CD14-positive monocyte (primary cell): Measurements from ENCODE around the gene CRB2. TPM values are rescaled to one million over a fixed set of nuclear protein-coding genes. Genes with fewer than 3 reads are reported as not detected.

ENCODE experiments used
- DNase-seq, 3 donors: peaks; one replicate each; pipeline ENCODE4 v3.0.0-alpha.2; 2011 to 2022
- H2AFZ ChIP-seq: 2 replicates; pipeline ENCODE4 v1.6.0; 2012; ENCODE audit warnings: mild to moderate bottlenecking, low read depth, low read length, inconsistent platforms; ENCODE audit not compliant: insufficient read depth, poor library complexity, severe bottlenecking
- H3K27ac ChIP-seq, 2 donors: 1 replicate in 1 of 2; 2 replicates in 1 of 2; pipeline ENCODE4 v1.5.1; 2012 to 2013; ENCODE audit warnings: low read length in 2 of 2, control low read depth in 1 of 2, inconsistent platforms in 1 of 2, low read depth in 1 of 2, mild to moderate bottlenecking in 1 of 2
- H3K27me3 ChIP-seq, 2 donors: one replicate each; pipeline versions ENCODE4 v1.6.0 to v1.6.1; 2011 to 2013; ENCODE audit warnings: low read length in 2 of 2; ENCODE audit not compliant: control insufficient read depth in 2 of 2, insufficient read depth in 2 of 2
- H3K36me3 ChIP-seq, 2 donors: replicated peaks in 1 of 2; 1 replicate in 1 of 2; 2 replicates in 1 of 2; pipeline versions ENCODE4 v1.5.1 to v1.6.1; 2012 to 2013; ENCODE audit warnings: low read length in 2 of 2, control low read depth in 1 of 2, inconsistent platforms in 1 of 2, mild to moderate bottlenecking in 1 of 2; ENCODE audit not compliant: insufficient read depth in 2 of 2, control insufficient read depth in 1 of 2
- H3K4me1 ChIP-seq, 2 donors: 1 replicate in 1 of 2; 2 replicates in 1 of 2; pipeline versions ENCODE4 v1.5.1 to v1.6.1; 2012 to 2013; ENCODE audit warnings: low read length in 2 of 2, control low read depth in 1 of 2, inconsistent platforms in 1 of 2, mild to moderate bottlenecking in 1 of 2, moderate library complexity in 1 of 2; ENCODE audit not compliant: insufficient read depth in 2 of 2, control insufficient read depth in 1 of 2
- H3K4me2 ChIP-seq: replicated peaks from 2 replicates; pipeline ENCODE3; 2012; ENCODE audit warnings: low read length, moderate library complexity, mild to moderate bottlenecking; ENCODE audit not compliant: poor library complexity, severe bottlenecking; ENCODE audit errors: extremely low read depth
- H3K4me3 ChIP-seq, 3 experiments: fragments of 200-600 bp in 1 of 3; sonication (generic) in 1 of 3; replicated peaks in 1 of 3; 1 replicate in 2 of 3; 2 replicates in 1 of 3; pipeline ENCODE4 v1.5.1; 2011 to 2013; ENCODE audit warnings: low read length in 3 of 3, mild to moderate bottlenecking in 3 of 3, control low read depth in 2 of 3, low read depth in 2 of 3, inconsistent platforms in 1 of 3, moderate library complexity in 1 of 3
- H3K79me2 ChIP-seq: 2 replicates; pipeline ENCODE4 v1.6.0; 2012; ENCODE audit warnings: mild to moderate bottlenecking, control low read depth, inconsistent platforms, low read length, moderate library complexity; ENCODE audit not compliant: insufficient read depth
- H3K9ac ChIP-seq: 2 replicates; pipeline ENCODE4 v1.6.0; 2017; ENCODE audit warnings: low read length, mild to moderate bottlenecking; ENCODE audit not compliant: insufficient read depth, poor library complexity, severe bottlenecking
- H3K9me3 ChIP-seq, 2 donors: replicated peaks in 1 of 2; 1 replicate in 1 of 2; 2 replicates in 1 of 2; pipeline versions ENCODE4 v1.5.1 to v1.6.1; 2012 to 2013; ENCODE audit warnings: low read length in 2 of 2, control low read depth in 1 of 2; ENCODE audit not compliant: control insufficient read depth in 1 of 2, insufficient read depth in 1 of 2
- H4K20me1 ChIP-seq: 2 replicates; pipeline ENCODE4 v1.6.0; 2012; ENCODE audit warnings: mild to moderate bottlenecking, low read length, control low read depth, moderate library complexity; ENCODE audit not compliant: insufficient read depth
- H3K27ac Mint-ChIP-seq, 7 donors: one replicate each; pipeline ENCODE4 v1.8.0; 2020; ENCODE audit warnings: mild to moderate bottlenecking in 7 of 7, mixed read lengths in 7 of 7, moderate library complexity in 6 of 7, inconsistent platforms in 2 of 7
- H3K27me3 Mint-ChIP-seq, 3 donors: one replicate each; pipeline ENCODE4 v1.8.0; 2021 to 2022; ENCODE audit warnings: low read depth in 3 of 3, mild to moderate bottlenecking in 3 of 3, mixed read lengths in 3 of 3, moderate library complexity in 3 of 3, inconsistent platforms in 1 of 3
- H3K36me3 Mint-ChIP-seq, 2 donors: one replicate each; pipeline ENCODE4 v1.8.0; 2020; ENCODE audit warnings: mixed read lengths in 2 of 2, inconsistent platforms in 1 of 2, mild to moderate bottlenecking in 1 of 2
- H3K4me1 Mint-ChIP-seq: one replicate; pipeline ENCODE4 v1.8.0; 2020; ENCODE audit warnings: mild to moderate bottlenecking, mixed read lengths
- H3K4me3 Mint-ChIP-seq, 2 donors: one replicate each; pipeline ENCODE4 v1.8.0; 2020; ENCODE audit warnings: mild to moderate bottlenecking in 2 of 2, mixed read lengths in 2 of 2, moderate library complexity in 1 of 2
- H3K9me3 Mint-ChIP-seq, 7 donors: one replicate each; pipeline ENCODE4 v1.8.0; 2020 to 2022; ENCODE audit warnings: mixed read lengths in 7 of 7, mild to moderate bottlenecking in 6 of 7, moderate library complexity in 6 of 7, inconsistent platforms in 2 of 7
- CTCF ChIP-seq: fragments of 200-600 bp; IDR thresholded peaks from one replicate; pipeline ENCODE4 v1.8.0; 2022; ENCODE audit warnings: antibody characterized with exemption, mild to moderate bottlenecking
- WGBS: methylation state at CpG from one replicate; pipeline ENCODE4 v1.1.5; 2013; ENCODE audit warnings: missing lambda C conversion rate; ENCODE audit not compliant: insufficient coverage; 5-methylcytosine and 5-hydroxymethylcytosine counted together
- intact Hi-C, 2 donors: fragments of 100-400 bp; cut with micrococcal nuclease; formaldehyde crosslinking; loops; one replicate each; pipeline versions ENCODE4 v1.15.0 to v1.15.1; 2023
- polyA plus RNA-seq, 3 donors: library from polyadenylated mRNA; depleted of rRNA in 1 of 3; unstranded in 2 of 3; stranded (reverse) in 1 of 3; fragments of 300-500 nt in 2 of 3; fragments of >200 nt in 1 of 3; fragmentation: Illumina TruSeq in 2 of 3; gene quantifications; 1 replicate in 2 of 3; 2 replicates in 1 of 3; pipeline ENCODE4 v1.2.3, GENCODE V29; 2012 to 2021

CRB2 gene
- polyA plus RNA-seq, 3 donors = not detected

- Histone ChIP-seq H3K9me3 (no peaks in the 10 kb centered on the region), H3K4me3 (no peak overlapping the region), H3K4me1 (peaks cover 0 to 9% of the 10 kb centered on the region in 2 donors), H3K4me2 (no peak overlapping the region), H3K27ac (no peak overlapping the region), H3K79me2 (no peaks in the 10 kb centered on the region), H3K9ac (no peak overlapping the region), H4K20me1 (no peaks in the 10 kb centered on the region), H3K36me3 (no peaks in the 10 kb centered on the region), H3K27me3 (no peaks in the 10 kb centered on the region), H2AFZ (no peak overlapping the region)
- WGBS = 45% methylated on average over 4 of the region's 4 CpGs
- Mint-ChIP-seq H3K36me3 (no peaks in the 10 kb centered on the region), H3K9me3 (no peaks in the 10 kb centered on the region), H3K4me3 (no peak overlapping the region), H3K27ac (no peak overlapping the region), H3K4me1 (peaks cover 16% of the 10 kb centered on the region), H3K27me3 (peaks cover 1 to 5% (median 3%) of the 10 kb centered on the region in 3 donors)
- no peak for TF ChIP-seq CTCF
- intact Hi-C loops = no loop called here
- DNase-seq = no peak
These were observed 43.6 kb upstream of the CRB2 start for GRCh38 chr9:123312306-123312877.

DNA sequence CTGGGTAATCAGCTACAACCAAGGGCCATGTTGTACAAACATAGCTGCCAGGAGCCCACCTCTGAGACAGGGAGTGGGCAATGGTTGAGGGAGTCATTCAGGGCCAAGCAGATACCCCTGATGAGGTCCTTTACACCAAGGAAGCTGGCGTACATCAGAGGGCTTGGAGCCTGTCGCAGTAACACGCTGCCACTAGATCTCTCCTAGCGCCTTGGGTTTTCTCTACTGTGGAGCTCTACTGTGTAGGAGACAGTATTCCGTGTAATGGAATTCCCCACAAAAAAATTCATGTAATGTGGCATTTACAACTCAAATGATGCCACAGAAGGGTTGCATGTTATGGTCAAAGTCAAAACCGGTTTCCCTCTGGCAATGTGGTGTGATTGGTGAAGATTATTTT lies 41.4 kb upstream of the CRB2 start:
- no peaks in the 10 kb centered on the region for H3K36me3 Mint-ChIP-seq
- intact Hi-C loops = no loop called here
- Histone ChIP-seq H2AFZ (no peak overlapping the region), H3K9me3 (no peaks in the 10 kb centered on the region), H3K9ac (no peak overlapping the region), H3K4me1 (peaks cover 0 to 12% of the 10 kb centered on the region in 2 donors), H3K27me3 (no peaks in the 10 kb centered on the region), H3K4me3 (no peak overlapping the region), H4K20me1 (no peaks in the 10 kb centered on the region), H3K27ac (no peak overlapping the region), H3K79me2 (no peaks in the 10 kb centered on the region), H3K36me3 (no peaks in the 10 kb centered on the region), H3K4me2 (no peak overlapping the region)
- H3K9me3 Mint-ChIP-seq = no peaks in the 10 kb centered on the region
- peaks cover 4 to 7% (median 5%) of the 10 kb centered on the region in 3 donors for H3K27me3 Mint-ChIP-seq
- DNase-seq = no peak
- H3K4me3 Mint-ChIP-seq = no peak overlapping the region
- no peak for TF ChIP-seq CTCF
- H3K27ac Mint-ChIP-seq = no peak overlapping the region
- 100% methylated on average over 1 of the region's 6 CpGs for WGBS
- H3K4me1 Mint-ChIP-seq = peaks cover 24% of the 10 kb centered on the region
